Measurements from ENCODE around the gene MEIS2. TPM values are rescaled to one million over a fixed set of nuclear protein-coding genes. Genes with fewer than 3 reads are reported as not detected.

MEIS2 gene
- total and polyA plus RNA-seq, 8 donors = 3.9 to 77.7 (median 25.9) TPM

GRCh38 chr15:37037850-37038715 lies 62.3 kb downstream of the MEIS2 start:
- Histone ChIP-seq H3K4me1 (peaks cover 0 to 26% (median 10%) of the 10 kb centered on the region in 4 donors), H3K27ac (peak overlapping the region in 1 of 5 donors; percentile 7), H3K9me3 (no peaks in the 10 kb centered on the region), H3K36me3 (peaks cover 0 to 19% (median 12%) of the 10 kb centered on the region in 4 donors), H3K27me3 (no peaks in the 10 kb centered on the region), H3K4me3 (no peak overlapping the region)
- intact Hi-C loops (cut with DNase I; ENCODE audit: low total_unique reads) = no loop called here
- DNase-seq = no peak
- WGBS, 5 donors = 75 to 82% (median 77%) methylated on average over 7 of the region's 7 CpGs
- TF ChIP-seq, protein P1, sequence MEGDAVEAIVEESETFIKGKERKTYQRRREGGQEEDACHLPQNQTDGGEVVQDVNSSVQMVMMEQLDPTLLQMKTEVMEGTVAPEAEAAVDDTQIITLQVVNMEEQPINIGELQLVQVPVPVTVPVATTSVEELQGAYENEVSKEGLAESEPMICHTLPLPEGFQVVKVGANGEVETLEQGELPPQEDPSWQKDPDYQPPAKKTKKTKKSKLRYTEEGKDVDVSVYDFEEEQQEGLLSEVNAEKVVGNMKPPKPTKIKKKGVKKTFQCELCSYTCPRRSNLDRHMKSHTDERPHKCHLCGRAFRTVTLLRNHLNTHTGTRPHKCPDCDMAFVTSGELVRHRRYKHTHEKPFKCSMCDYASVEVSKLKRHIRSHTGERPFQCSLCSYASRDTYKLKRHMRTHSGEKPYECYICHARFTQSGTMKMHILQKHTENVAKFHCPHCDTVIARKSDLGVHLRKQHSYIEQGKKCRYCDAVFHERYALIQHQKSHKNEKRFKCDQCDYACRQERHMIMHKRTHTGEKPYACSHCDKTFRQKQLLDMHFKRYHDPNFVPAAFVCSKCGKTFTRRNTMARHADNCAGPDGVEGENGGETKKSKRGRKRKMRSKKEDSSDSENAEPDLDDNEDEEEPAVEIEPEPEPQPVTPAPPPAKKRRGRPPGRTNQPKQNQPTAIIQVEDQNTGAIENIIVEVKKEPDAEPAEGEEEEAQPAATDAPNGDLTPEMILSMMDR (IDR thresholded peaks at IDR 0.05) = no peak
- no peak for TF ChIP-seq POLR2A (IDR thresholded peaks at IDR 0.05)
- no peak for TF ChIP-seq POLR2AphosphoS5 (IDR thresholded peaks at IDR 0.05)
- TF ChIP-seq EP300 (IDR thresholded peaks at IDR 0.05) = no peak

DNA sequence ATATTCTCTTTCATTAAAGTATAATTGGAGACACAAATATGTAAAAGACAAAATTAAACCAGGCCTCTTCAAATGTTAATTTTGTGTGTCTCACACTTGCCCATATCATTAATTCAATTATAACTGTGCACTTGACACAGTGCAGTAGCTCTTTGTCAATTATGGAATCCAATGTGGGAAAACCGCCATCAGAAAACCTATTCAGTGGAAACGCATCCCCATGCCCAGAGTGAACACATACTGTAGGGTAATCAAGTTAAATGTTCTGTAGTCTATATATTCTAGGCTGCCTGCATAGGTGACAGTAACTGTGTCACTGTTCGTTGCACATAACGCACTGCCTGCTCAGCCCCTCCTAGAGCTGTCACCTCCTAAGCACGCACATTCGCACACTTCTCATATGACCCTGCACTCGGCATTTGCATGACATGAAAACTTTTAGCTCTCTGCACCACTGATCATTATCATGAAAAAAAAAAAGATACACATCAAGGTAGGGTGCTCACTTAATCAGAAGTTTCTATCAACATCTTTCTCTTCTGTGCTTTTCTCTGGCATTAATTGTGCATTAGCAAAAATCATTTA lies 63.2 kb downstream of the MEIS2 start:
- no peak overlapping the region for H3K4me3 ChIP-seq
- no peak for DNase-seq
- peaks cover 0 to 16% (median 12%) of the 10 kb centered on the region in 4 donors for H3K36me3 ChIP-seq
- H3K9me3 ChIP-seq = no peaks in the 10 kb centered on the region
- peaks cover 0 to 35% (median 12%) of the 10 kb centered on the region in 4 donors for H3K4me1 ChIP-seq
- H3K27me3 ChIP-seq = no peaks in the 10 kb centered on the region
- WGBS, 5 donors = 93 to 96% (median 95%) methylated on average over 7 of the region's 7 CpGs
- no peak overlapping the region for H3K27ac ChIP-seq
- TF ChIP-seq POLR2A (IDR thresholded peaks at IDR 0.05) = no peak
- no peak for TF ChIP-seq EP300 (IDR thresholded peaks at IDR 0.05)
- TF ChIP-seq, protein P1 (IDR thresholded peaks at IDR 0.05) = no peak
- TF ChIP-seq POLR2AphosphoS5 (IDR thresholded peaks at IDR 0.05) = no peak
- intact Hi-C loops (cut with DNase I; ENCODE audit: low total_unique reads) = no loop called here

- Histone ChIP-seq H3K27ac (peak overlapping the region in 2 of 5 donors; percentile 13 to 35), H3K4me1 (peaks cover 0 to 48% (median 17%) of the 10 kb centered on the region in 4 donors), H3K36me3 (peaks cover 0 to 16% (median 12%) of the 10 kb centered on the region in 4 donors), H3K4me3 (no peak overlapping the region), H3K27me3 (no peaks in the 10 kb centered on the region), H3K9me3 (no peaks in the 10 kb centered on the region)
- intact Hi-C loops (cut with DNase I; ENCODE audit: low total_unique reads) = no loop called here
- WGBS, 5 donors = 61 to 72% (median 71%) methylated on average over 10 of the region's 10 CpGs
- DNase-seq = no peak
- no peak for TF ChIP-seq POLR2A (IDR thresholded peaks at IDR 0.05)
- TF ChIP-seq, protein P1 (IDR thresholded peaks at IDR 0.05) = no peak
- TF ChIP-seq EP300 (IDR thresholded peaks at IDR 0.05) = no peak
- TF ChIP-seq POLR2AphosphoS5 (IDR thresholded peaks at IDR 0.05) = no peak
These were observed 65.3 kb downstream of the MEIS2 start for GRCh38 chr15:37034835-37035748.

DNA sequence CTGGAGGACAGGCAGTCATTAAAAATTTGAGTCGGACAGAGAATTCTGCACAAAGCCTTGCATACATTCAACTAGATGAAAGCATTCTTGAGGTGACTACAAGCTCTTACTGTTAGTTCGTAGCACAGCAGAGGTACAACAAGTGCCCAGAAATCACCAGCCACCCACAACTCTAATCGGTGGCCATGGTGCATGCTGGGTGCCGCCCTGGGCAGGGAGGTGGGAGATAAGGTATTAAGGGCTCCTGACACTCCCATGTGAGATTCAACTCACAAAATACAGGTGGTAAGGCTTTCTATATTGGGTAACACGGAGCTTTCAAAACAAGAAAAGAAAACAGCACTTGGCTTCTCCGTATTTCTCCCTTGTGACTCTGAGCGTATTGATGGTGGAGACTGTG lies 66.0 kb downstream of the MEIS2 start:
- H3K27me3 ChIP-seq = no peaks in the 10 kb centered on the region
- no peak for TF ChIP-seq POLR2A (IDR thresholded peaks at IDR 0.05)
- TF ChIP-seq, protein P1 (IDR thresholded peaks at IDR 0.05) = no peak
- TF ChIP-seq POLR2AphosphoS5 (IDR thresholded peaks at IDR 0.05) = no peak
- no peak for TF ChIP-seq EP300 (IDR thresholded peaks at IDR 0.05)
- no peak for DNase-seq
- intact Hi-C loops (cut with DNase I; ENCODE audit: low total_unique reads) = no loop called here
- peak overlapping the region in 1 of 5 donors; percentile 35 for H3K27ac ChIP-seq
- H3K36me3 ChIP-seq = peaks cover 0 to 16% (median 12%) of the 10 kb centered on the region in 4 donors
- WGBS, 5 donors = 88 to 93% (median 90%) methylated on average over 7 of the region's 7 CpGs
- H3K9me3 ChIP-seq = no peaks in the 10 kb centered on the region
- H3K4me3 ChIP-seq = no peak overlapping the region
- H3K4me1 ChIP-seq = peaks cover 0 to 52% (median 17%) of the 10 kb centered on the region in 4 donors

All from stomach (tissue), 9 donors.